Suprapubic skin (tissue), 4 donors: ENCODE measurements around the gene PDGFB. TPM values are rescaled to one million over a fixed set of nuclear protein-coding genes. Genes with fewer than 3 reads are reported as not detected.

ENCODE experiments used
- DNase-seq, 2 donors: peaks; one replicate each; pipeline ENCODE4 v3.0.0-alpha.2; 2019; ENCODE audit warnings: low spot score in 2 of 2
- H3K27ac ChIP-seq: fragments of 200-600 bp; sonication (generic); one replicate; pipeline ENCODE4 v1.5.1; 2019
- H3K27me3 ChIP-seq: fragments of 200-600 bp; sonication (generic); one replicate; pipeline ENCODE4 v1.5.1; 2019
- H3K36me3 ChIP-seq: fragments of 200-600 bp; sonication (generic); one replicate; pipeline ENCODE4 v1.5.1; 2019
- H3K4me1 ChIP-seq: fragments of 200-600 bp; sonication (generic); one replicate; pipeline ENCODE4 v1.5.1; 2019
- H3K4me3 ChIP-seq: fragments of 200-600 bp; sonication (generic); one replicate; pipeline ENCODE4 v1.5.1; 2019; ENCODE audit warnings: mild to moderate bottlenecking
- H3K9me3 ChIP-seq: fragments of 200-600 bp; sonication (generic); one replicate; pipeline ENCODE4 v1.5.1; 2019
- EP300 ChIP-seq: sonication (generic); formaldehyde crosslinking; IDR thresholded peaks from one replicate; pipeline ENCODE4 v1.6.1; 2017; ENCODE audit warnings: antibody characterized with exemption
- POLR2A ChIP-seq, 2 donors: fragments of 450-650 bp; IDR thresholded peaks; one replicate each; pipeline ENCODE4 v1.6.1; 2017; ENCODE audit warnings: antibody characterized with exemption in 2 of 2, mild to moderate bottlenecking in 2 of 2, moderate library complexity in 2 of 2
- POLR2AphosphoS5 ChIP-seq, 3 donors: sonication (generic); formaldehyde crosslinking; IDR thresholded peaks; one replicate each; pipeline ENCODE4 v1.6.1; 2017; ENCODE audit warnings: antibody characterized with exemption in 3 of 3
- WGBS: methylation state at CpG from one replicate; pipeline ENCODE4 v1.1.5; 2018; 5-methylcytosine and 5-hydroxymethylcytosine counted together
- total RNA-seq, 4 donors: library from RNA; depleted of rRNA; stranded (reverse); fragments of >200 nt; gene quantifications; one replicate each; pipeline ENCODE4 v1.1.0, GENCODE V29; 2016
- TF ChIP-seq, protein P1 (sequence below), 2 donors: fragments of 200-600 bp in 1 of 2; fragments of 450-650 bp in 1 of 2; sonication (generic) in 1 of 2; IDR thresholded peaks; one replicate each; pipeline ENCODE4 v1.5.1; 2016 to 2019; ENCODE audit warnings: antibody characterized with exemption in 2 of 2, mild to moderate bottlenecking in 1 of 2, moderate library complexity in 1 of 2

Gene PDGFB
- total RNA-seq, 4 donors from 2014 or later: 10.5 to 20.6 (median 12.0) TPM

DNA sequence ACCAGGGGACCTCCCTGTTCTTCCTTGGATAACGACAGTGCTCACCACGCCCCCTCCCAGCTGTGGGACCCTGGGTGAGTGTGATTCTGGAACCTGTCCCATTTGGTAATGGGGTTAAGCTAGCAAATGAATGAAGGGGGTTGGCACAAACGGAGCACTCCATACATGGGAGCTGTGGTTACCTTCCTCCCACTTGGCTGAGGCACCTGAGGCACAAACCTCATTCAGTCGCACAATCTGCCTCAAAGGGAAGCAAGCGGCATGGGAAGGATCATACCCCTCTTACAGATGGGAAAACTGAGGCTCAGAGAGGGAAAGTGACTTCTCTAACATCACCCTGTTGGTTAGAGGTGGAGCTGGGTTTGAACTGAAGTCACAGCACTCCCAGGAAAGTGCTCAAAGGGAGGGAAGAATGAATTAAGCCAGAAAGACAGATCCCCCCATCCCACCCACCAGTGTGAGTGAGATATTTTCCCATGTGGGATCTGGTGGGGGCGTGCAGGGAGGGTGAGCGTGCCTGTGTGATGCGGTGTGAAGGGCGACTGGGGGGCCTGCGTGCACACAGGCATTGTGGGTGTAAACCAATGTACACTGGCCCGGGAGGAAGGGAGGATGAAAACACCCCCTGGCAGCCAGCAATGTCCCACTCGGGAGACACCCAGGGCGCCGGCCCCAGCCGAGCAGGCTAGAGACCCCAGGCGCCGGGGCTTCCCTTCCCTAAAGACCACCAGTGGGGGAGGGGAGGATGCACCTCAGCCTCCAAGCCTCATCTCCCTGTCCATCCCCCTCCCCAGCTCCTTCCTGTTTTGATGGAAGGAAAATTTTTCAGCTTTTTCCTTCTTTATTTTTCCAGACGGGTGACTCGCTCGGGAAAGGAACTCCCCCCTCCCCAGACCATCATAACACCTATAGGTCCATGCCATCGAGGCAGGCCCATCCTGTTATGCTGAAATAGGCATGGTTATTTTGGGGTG is 8.0 kb upstream of the PDGFB start:
- Histone ChIP-seq H3K27ac (no peak overlapping the region), H3K36me3 (no peaks in the 10 kb centered on the region), H3K27me3 (no peaks in the 10 kb centered on the region), H3K4me3 (no peak overlapping the region), H3K4me1 (peaks cover 41% of the 10 kb centered on the region), H3K9me3 (no peaks in the 10 kb centered on the region)
- TF ChIP-seq POLR2A (IDR thresholded peaks at IDR 0.05) (no peak), EP300 (no peak), POLR2AphosphoS5 (IDR thresholded peaks at IDR 0.05) (no peak)
- TF ChIP-seq, protein P1, sequence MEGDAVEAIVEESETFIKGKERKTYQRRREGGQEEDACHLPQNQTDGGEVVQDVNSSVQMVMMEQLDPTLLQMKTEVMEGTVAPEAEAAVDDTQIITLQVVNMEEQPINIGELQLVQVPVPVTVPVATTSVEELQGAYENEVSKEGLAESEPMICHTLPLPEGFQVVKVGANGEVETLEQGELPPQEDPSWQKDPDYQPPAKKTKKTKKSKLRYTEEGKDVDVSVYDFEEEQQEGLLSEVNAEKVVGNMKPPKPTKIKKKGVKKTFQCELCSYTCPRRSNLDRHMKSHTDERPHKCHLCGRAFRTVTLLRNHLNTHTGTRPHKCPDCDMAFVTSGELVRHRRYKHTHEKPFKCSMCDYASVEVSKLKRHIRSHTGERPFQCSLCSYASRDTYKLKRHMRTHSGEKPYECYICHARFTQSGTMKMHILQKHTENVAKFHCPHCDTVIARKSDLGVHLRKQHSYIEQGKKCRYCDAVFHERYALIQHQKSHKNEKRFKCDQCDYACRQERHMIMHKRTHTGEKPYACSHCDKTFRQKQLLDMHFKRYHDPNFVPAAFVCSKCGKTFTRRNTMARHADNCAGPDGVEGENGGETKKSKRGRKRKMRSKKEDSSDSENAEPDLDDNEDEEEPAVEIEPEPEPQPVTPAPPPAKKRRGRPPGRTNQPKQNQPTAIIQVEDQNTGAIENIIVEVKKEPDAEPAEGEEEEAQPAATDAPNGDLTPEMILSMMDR (IDR thresholded peaks at IDR 0.05): no peak
- 19% methylated on average over 21 of the region's 21 CpGs for WGBS
- no peak for DNase-seq

- 73% methylated on average over 19 of the region's 22 CpGs for WGBS
- Histone ChIP-seq H3K4me1 (peaks cover 41% of the 10 kb centered on the region), H3K36me3 (no peaks in the 10 kb centered on the region), H3K9me3 (no peaks in the 10 kb centered on the region), H3K4me3 (no peak overlapping the region), H3K27me3 (no peaks in the 10 kb centered on the region), H3K27ac (no peak overlapping the region)
- no peak for DNase-seq
- no peak for TF ChIP-seq POLR2A (IDR thresholded peaks at IDR 0.05)
- TF ChIP-seq, protein P1 (IDR thresholded peaks at IDR 0.05): no peak
- no peak for TF ChIP-seq EP300
- TF ChIP-seq POLR2AphosphoS5 (IDR thresholded peaks at IDR 0.05): no peak
These were observed 7.1 kb upstream of the PDGFB start for GRCh38 chr22:39251762-39252460.

DNA sequence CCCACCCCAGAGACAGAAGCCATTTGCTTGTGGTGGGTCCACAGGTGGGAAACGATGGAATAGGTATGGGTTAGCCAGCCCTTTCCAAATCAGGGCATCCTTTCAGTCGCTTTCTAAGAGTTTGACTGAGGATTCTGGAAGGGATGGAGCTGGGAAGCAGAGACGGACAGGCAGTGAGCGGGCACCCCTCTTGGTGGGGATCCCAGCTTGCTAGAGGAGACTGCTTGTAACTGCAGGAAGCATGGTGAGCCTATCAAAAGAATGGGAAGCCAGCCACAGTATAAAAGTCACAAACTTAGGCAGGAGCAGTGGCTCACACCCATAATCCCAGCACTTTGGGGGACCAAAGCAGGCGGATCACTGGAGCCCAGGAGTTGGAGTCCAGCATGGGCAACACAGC is 6.1 kb upstream of the PDGFB start:
- no peak overlapping the region for H3K27ac ChIP-seq

GRCh38 chr22:39250131-39250530 is 5.3 kb upstream of the PDGFB start:
- Histone ChIP-seq H3K27ac (no peak overlapping the region), H3K9me3 (no peaks in the 10 kb centered on the region), H3K27me3 (no peaks in the 10 kb centered on the region)

More for the DNA sequence above, 6.1 kb upstream of the PDGFB start:
- Histone ChIP-seq H3K27me3 (no peaks in the 10 kb centered on the region), H3K9me3 (no peaks in the 10 kb centered on the region), H3K4me3 (no peak overlapping the region), H3K36me3 (no peaks in the 10 kb centered on the region), H3K4me1 (peaks cover 42% of the 10 kb centered on the region)
- DNase-seq: no peak
- TF ChIP-seq POLR2AphosphoS5 (IDR thresholded peaks at IDR 0.05): no peak
- no peak for TF ChIP-seq POLR2A (IDR thresholded peaks at IDR 0.05)
- TF ChIP-seq, protein P1 (IDR thresholded peaks at IDR 0.05): no peak
- no peak for TF ChIP-seq EP300
- 95% methylated on average over 5 of the region's 5 CpGs for WGBS

More at GRCh38 chr22:39250131-39250530, 5.3 kb upstream of the PDGFB start:
- WGBS: 63% methylated on average over 5 of the region's 8 CpGs
- H3K36me3 ChIP-seq: no peaks in the 10 kb centered on the region
- TF ChIP-seq, protein P1 (IDR thresholded peaks at IDR 0.05): no peak
- TF ChIP-seq POLR2A (IDR thresholded peaks at IDR 0.05): no peak
- no peak for TF ChIP-seq POLR2AphosphoS5 (IDR thresholded peaks at IDR 0.05)
- no peak for TF ChIP-seq EP300
- DNase-seq: no peak
- H3K4me3 ChIP-seq: no peak overlapping the region
- peaks cover 40% of the 10 kb centered on the region for H3K4me1 ChIP-seq
